ENCODE measurements around the gene CDKN1B. TPM values are rescaled to one million over a fixed set of nuclear protein-coding genes. Genes with fewer than 3 reads are reported as not detected.

Gene CDKN1B
- total RNA-seq, 1 donor from 2014 or later = 57.7 TPM

DNA sequence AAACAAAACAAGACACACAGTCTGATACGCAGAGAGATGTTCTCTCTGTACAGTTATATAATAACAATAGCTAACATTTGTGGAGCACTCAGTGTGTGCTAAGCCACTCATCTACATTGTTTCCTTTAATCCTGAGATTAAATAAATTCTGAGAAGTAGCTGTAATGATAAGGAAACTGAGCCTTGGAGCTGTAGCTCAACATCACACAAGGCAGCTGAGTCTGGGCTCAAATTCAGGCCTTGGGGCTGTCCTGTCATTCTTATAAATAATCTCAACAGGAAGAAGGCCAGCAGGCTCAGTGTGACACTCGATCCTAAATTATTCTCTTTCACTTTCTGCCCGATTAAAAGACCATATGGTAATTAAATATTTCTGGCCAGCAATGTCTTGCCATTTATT lies 24.5 kb downstream of the CDKN1B start:
- Histone ChIP-seq H3K27me3 (ENCODE audit: low read depth) (no peaks in the 10 kb centered on the region), H3K27ac (no peak overlapping the region), H3K4me1 (peaks cover 19% of the 10 kb centered on the region), H3K36me3 (no peaks in the 10 kb centered on the region), H3K4me3 (no peak overlapping the region), H3K9me3 (no peaks in the 10 kb centered on the region)
- ATAC-seq (peak in 1 of 2 donors; percentile 42), DNase-seq (no peak)
- intact Hi-C loops (cut with DNase I) = no loop called here
- TF ChIP-seq CTCF (IDR thresholded peaks at IDR 0.05) = no peak

- ATAC-seq (no peak), DNase-seq (no peak)
- Histone ChIP-seq H3K4me3 (no peak overlapping the region), H3K27me3 (ENCODE audit: low read depth) (no peaks in the 10 kb centered on the region), H3K36me3 (no peaks in the 10 kb centered on the region), H3K9me3 (no peaks in the 10 kb centered on the region), H3K4me1 (peaks cover 10% of the 10 kb centered on the region), H3K27ac (no peak overlapping the region)
- intact Hi-C loops (cut with DNase I) = no loop called here
- TF ChIP-seq CTCF (IDR thresholded peaks at IDR 0.05) = no peak
These were observed 27.6 kb downstream of the CDKN1B start for GRCh38 chr12:12744546-12745305.

DNA sequence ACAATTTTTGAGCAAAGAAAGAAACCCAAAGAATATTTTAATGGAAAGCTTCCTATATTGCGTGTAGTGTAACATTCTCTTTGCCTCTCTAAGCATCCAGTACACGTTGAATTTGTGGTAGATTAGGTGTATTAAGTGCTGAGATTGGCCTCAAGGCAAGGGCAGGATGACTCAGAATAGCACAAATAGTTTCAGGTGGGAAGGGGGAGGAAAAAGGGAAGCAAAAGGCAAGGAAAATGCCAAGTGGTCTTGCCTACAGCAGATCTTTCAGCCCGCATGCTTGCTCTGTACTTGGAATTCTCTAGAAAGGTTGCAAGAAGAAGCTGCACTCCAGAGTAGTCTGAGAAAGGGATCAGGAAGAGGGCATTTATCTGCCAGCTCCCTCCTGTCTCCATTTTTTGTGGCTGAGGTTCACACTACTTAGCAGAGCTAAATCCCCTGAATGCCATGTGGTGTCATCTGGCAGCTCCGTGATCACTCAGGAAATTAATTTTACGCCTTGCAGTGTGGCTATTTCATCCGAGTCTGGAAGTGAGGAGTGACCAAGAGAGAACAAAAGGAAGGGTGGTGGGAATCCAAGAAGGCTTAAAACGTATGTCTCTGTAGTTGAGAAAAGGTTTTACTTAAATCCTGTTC lies 28.5 kb downstream of the CDKN1B start:
- DNase-seq = no peak
- no peaks in the 10 kb centered on the region for H3K36me3 ChIP-seq
- no peak overlapping the region for H3K27ac ChIP-seq
- ATAC-seq = no peak
- H3K9me3 ChIP-seq = no peaks in the 10 kb centered on the region
- H3K4me3 ChIP-seq = no peak overlapping the region
- no peaks in the 10 kb centered on the region for H3K27me3 ChIP-seq (ENCODE audit: low read depth)
- TF ChIP-seq CTCF (IDR thresholded peaks at IDR 0.05) = no peak
- intact Hi-C loops (cut with DNase I) = no loop called here
- H3K4me1 ChIP-seq = peaks cover 10% of the 10 kb centered on the region

DNA sequence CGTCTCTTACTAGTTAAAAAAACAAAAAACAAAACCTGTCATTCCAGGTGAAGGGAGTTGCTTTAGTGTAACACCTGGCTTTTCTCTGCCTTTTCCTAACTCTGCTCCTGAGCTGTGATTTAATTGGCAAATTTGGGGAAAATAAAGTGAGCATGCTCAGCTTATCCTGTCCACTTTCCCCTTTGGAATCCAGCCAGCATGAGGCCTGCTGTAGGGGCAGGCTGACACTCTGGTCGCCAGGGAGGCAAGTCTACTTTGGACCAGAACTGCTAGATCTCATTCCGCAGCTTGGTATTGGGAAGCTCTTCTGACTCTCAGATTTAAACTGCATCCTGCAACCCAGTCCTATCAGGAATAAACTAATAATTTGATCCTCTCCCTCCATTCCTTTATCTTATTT lies 30.1 kb downstream of the CDKN1B start:
- DNase-seq = no peak
- no peaks in the 10 kb centered on the region for H3K27me3 ChIP-seq (ENCODE audit: low read depth)
- no peaks in the 10 kb centered on the region for H3K4me1 ChIP-seq
- TF ChIP-seq CTCF (IDR thresholded peaks at IDR 0.05) = no peak
- no peaks in the 10 kb centered on the region for H3K36me3 ChIP-seq
- H3K9me3 ChIP-seq = no peaks in the 10 kb centered on the region
- intact Hi-C loops (cut with DNase I) = no loop called here
- ATAC-seq = no peak
- no peak overlapping the region for H3K27ac ChIP-seq
- H3K4me3 ChIP-seq = no peak overlapping the region

- no peak overlapping the region for H3K4me3 ChIP-seq
- no peaks in the 10 kb centered on the region for H3K36me3 ChIP-seq
- intact Hi-C loops (cut with DNase I) = no loop called here
- H3K9me3 ChIP-seq = no peaks in the 10 kb centered on the region
- H3K4me1 ChIP-seq = no peaks in the 10 kb centered on the region
- no peak overlapping the region for H3K27ac ChIP-seq
- H3K27me3 ChIP-seq (ENCODE audit: low read depth) = no peaks in the 10 kb centered on the region
- TF ChIP-seq CTCF (IDR thresholded peaks at IDR 0.05) = no peak
- ATAC-seq (no peak), DNase-seq (no peak)
These were observed 30.9 kb downstream of the CDKN1B start for GRCh38 chr12:12748044-12748443.

Measured in lower lobe of right lung (tissue), 2 donors.